K562 (cell line): ENCODE measurements around the gene CASD1. TPM values are rescaled to one million over a fixed set of nuclear protein-coding genes. Genes with fewer than 3 reads are reported as not detected.

Source experiments
- ATF7 ChIP-seq: fragments of 450-650 bp; IDR thresholded peaks from 2 replicates; pipeline ENCODE4 v1.7.1; 2014; ENCODE audit warnings: mild to moderate bottlenecking, moderate library complexity
- CBX3 ChIP-seq, 2 experiments: IDR thresholded peaks; 1 replicate in 1 of 2; 2 replicates in 1 of 2; pipeline ENCODE4 v1.6.1; 2012; ENCODE audit warnings: inconsistent platforms in 2 of 2, low read length in 2 of 2, borderline replicate concordance in 1 of 2, control low read depth in 1 of 2
- ELF4 ChIP-seq: fragments of 450-650 bp; formaldehyde crosslinking; IDR thresholded peaks from 2 replicates; pipeline ENCODE4 v1.4.0; 2022; ENCODE audit warnings: missing genetic modification characterization
- FOXP1 ChIP-seq: sonication (generic); formaldehyde crosslinking; IDR thresholded peaks from 2 replicates; pipeline ENCODE4 v1.8.0; 2022; ENCODE audit warnings: mild to moderate bottlenecking, missing genetic modification reagents
- KDM5B ChIP-seq: fragments of 200-600 bp; sonication (generic); IDR thresholded peaks from 2 replicates; pipeline ENCODE4 v1.6.1; 2012; ENCODE audit warnings: low read depth, mild to moderate bottlenecking, moderate library complexity, low read length, control low read depth, inconsistent platforms; ENCODE audit not compliant: insufficient replicate concordance
- NFYB ChIP-seq: IDR thresholded peaks from 2 replicates; pipeline ENCODE4 v1.6.1; 2011; ENCODE audit warnings: mild to moderate bottlenecking, moderate library complexity; ENCODE audit not compliant: insufficient read length; ENCODE audit errors: extremely low read depth
- SMARCA4 ChIP-seq: fragments of 450-650 bp; IDR thresholded peaks from 2 replicates; pipeline ENCODE4 v1.6.1; 2016
- TAF1 ChIP-seq: IDR thresholded peaks from 2 replicates; pipeline ENCODE4 v1.6.1; 2011; ENCODE audit warnings: mild to moderate bottlenecking, low read length, moderate library complexity; ENCODE audit not compliant: insufficient read depth, control insufficient read depth, severe bottlenecking; ENCODE audit errors: extremely low read depth
- XRCC5 ChIP-seq: fragments of 200-400 bp; formaldehyde crosslinking; IDR thresholded peaks from 2 replicates; pipeline ENCODE4 v1.6.1; 2017; ENCODE audit warnings: low read depth, mild to moderate bottlenecking, low read length
- ZBTB1 ChIP-seq: sonication (generic); formaldehyde crosslinking; IDR thresholded peaks from 2 replicates; pipeline ENCODE4 v1.8.1; 2023; ENCODE audit warnings: missing genetic modification reagents, low read depth, mild to moderate bottlenecking, borderline replicate concordance
- ZMIZ1 ChIP-seq, 2 experiments: fragments of 150-350 bp in 1 of 2; IDR thresholded peaks; 2 replicates each; pipeline ENCODE4 v1.6.1; 2012 to 2016; ENCODE audit warnings: low read depth in 2 of 2, low read length in 2 of 2, mild to moderate bottlenecking in 1 of 2, moderate library complexity in 1 of 2
- ZNF655 ChIP-seq: fragments of 250-450 bp; sonication (Bioruptor Pico); IDR thresholded peaks from 2 replicates; pipeline ENCODE4 v1.5.0; 2021
- polyA plus RNA-seq, 8 experiments: library from polyadenylated mRNA; depleted of rRNA in 4 of 8; stranded (reverse) in 5 of 8; unstranded in 3 of 8; fragments of >200 nt; fragmentation: Nextera tagmentation in 2 of 8; fragmentation: Illumina TruSeq in 1 of 8; extraction: Ambion mirVana in 2 of 8; extraction: Trizol in 1 of 8; gene quantifications; 2 replicates each; pipeline versions ENCODE4 v1.2.1 to v1.2.3, GENCODE V29; 2011 to 2014; ENCODE audit warnings: inconsistent platforms in 1 of 8, missing spikeins in 1 of 8
- total RNA-seq, 7 experiments: library from RNA; depleted of rRNA in 6 of 7; stranded (reverse); fragments of >200 nt in 6 of 7; fragmentation: Illumina TruSeq in 2 of 7; extraction: Trizol in 2 of 7; gene quantifications; 2 replicates each; pipeline versions ENCODE4 v1.2.1 to v1.2.3, GENCODE V29; 2011 to 2021; ENCODE audit warnings: low replicate concordance in 1 of 7
- TF ChIP-seq, protein P1 (sequence below): fragments of 450-650 bp; IDR thresholded peaks from 2 replicates; pipeline ENCODE4 v1.6.1; 2016
- TF ChIP-seq, protein P2 (sequence below): fragments of 250-450 bp; sonication (Bioruptor Pico); IDR thresholded peaks from 2 replicates; pipeline ENCODE4 v1.8.0; 2021; ENCODE audit warnings: moderate library complexity, mild to moderate bottlenecking, inconsistent platforms

The CASD1 gene
- total and polyA plus RNA-seq, 9 of the 15 experiments (the other 6 are each of a cell fraction or from before 2014, with no cell fraction given), result 1.2 to 8.2 (median 4.8) TPM

- TF ChIP-seq ZNF655 (CRISPR knock-in tag), result no peak
- TF ChIP-seq ELF4 (CRISPR knock-in tag), result no peak
- TF ChIP-seq CBX3 (IDR thresholded peaks at IDR 0.05; ENCODE audit: borderline replicate concordance in 1 of 2, low read length in 2 of 2), result 0 out of 3 replicates have a peak, but pooled peaks of 1 of the 2 experiments have one; percentile 19
- 0 out of 2 replicates have a peak, but pooled peaks have one; percentile 33 for TF ChIP-seq XRCC5
- TF ChIP-seq FOXP1, result peak; percentile 50; the same call in 1 of the 2 replicates
- TF ChIP-seq ZBTB1 (CRISPR knock-in tag), result no peak; the same call in 1 of the 2 replicates
- TF ChIP-seq, protein P1, sequence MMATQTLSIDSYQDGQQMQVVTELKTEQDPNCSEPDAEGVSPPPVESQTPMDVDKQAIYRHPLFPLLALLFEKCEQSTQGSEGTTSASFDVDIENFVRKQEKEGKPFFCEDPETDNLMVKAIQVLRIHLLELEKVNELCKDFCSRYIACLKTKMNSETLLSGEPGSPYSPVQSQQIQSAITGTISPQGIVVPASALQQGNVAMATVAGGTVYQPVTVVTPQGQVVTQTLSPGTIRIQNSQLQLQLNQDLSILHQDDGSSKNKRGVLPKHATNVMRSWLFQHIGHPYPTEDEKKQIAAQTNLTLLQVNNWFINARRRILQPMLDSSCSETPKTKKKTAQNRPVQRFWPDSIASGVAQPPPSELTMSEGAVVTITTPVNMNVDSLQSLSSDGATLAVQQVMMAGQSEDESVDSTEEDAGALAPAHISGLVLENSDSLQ, result no peak
- peak; percentile 75 for TF ChIP-seq KDM5B
- no peak for TF ChIP-seq NFYB
- peak; percentile 72 for TF ChIP-seq TAF1
- TF ChIP-seq ATF7, result peak; percentile 43
- TF ChIP-seq ZMIZ1 (IDR thresholded peaks at IDR 0.05; ENCODE audit: low read depth in 2 of 2, low read length in 2 of 2), result no peak
- TF ChIP-seq, protein P2, sequence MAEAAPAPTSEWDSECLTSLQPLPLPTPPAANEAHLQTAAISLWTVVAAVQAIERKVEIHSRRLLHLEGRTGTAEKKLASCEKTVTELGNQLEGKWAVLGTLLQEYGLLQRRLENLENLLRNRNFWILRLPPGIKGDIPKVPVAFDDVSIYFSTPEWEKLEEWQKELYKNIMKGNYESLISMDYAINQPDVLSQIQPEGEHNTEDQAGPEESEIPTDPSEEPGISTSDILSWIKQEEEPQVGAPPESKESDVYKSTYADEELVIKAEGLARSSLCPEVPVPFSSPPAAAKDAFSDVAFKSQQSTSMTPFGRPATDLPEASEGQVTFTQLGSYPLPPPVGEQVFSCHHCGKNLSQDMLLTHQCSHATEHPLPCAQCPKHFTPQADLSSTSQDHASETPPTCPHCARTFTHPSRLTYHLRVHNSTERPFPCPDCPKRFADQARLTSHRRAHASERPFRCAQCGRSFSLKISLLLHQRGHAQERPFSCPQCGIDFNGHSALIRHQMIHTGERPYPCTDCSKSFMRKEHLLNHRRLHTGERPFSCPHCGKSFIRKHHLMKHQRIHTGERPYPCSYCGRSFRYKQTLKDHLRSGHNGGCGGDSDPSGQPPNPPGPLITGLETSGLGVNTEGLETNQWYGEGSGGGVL (CRISPR knock-in tag), result no peak
- TF ChIP-seq SMARCA4, result no peak
Observed at GRCh38 chr7:94509887-94510581, 425 bp downstream of the CASD1 start (continued).
